Astrocyte of the cerebellum (primary cell): ENCODE data around the gene POLR2L.

Source experiments
- DNase-seq: peaks from one replicate; pipeline ENCODE4 v3.0.0-alpha.2; 2011; ENCODE audit warnings: low read depth
- H3K4me3 ChIP-seq: 2 replicates; pipeline ENCODE4 v1.5.1; 2011; ENCODE audit warnings: mild to moderate bottlenecking, low read depth, low read length, moderate library complexity
- CTCF ChIP-seq: IDR thresholded peaks from 2 replicates; pipeline ENCODE4 v1.5.1; 2012; ENCODE audit warnings: low read length, low read depth, moderate library complexity, mild to moderate bottlenecking; ENCODE audit errors: missing control alignments
- in situ Hi-C: cut with HindIII; loops from 2 replicates; pipeline ENCODE4 v1.10.0; 2017; ENCODE audit warnings: low sequenced_read_pairs

The POLR2L gene

GRCh38 chr11:827146-827896, 15.0 kb downstream of the POLR2L start:
- DNase-seq, result no peak
- TF ChIP-seq CTCF, result no peak
- in situ Hi-C loops, result no loop called here
- peak overlapping the region; percentile 21 for H3K4me3 ChIP-seq

GRCh38 chr11:826836-827145, 15.5 kb downstream of the POLR2L start:
- no peak for TF ChIP-seq CTCF
- no peak for DNase-seq
- peak overlapping the region; percentile 21 for H3K4me3 ChIP-seq
- in situ Hi-C loops, result no loop called here

GRCh38 chr11:826227-826621, 16.1 kb downstream of the POLR2L start:
- DNase-seq, result no peak
- in situ Hi-C loops, result no loop called here
- no peak for TF ChIP-seq CTCF
- H3K4me3 ChIP-seq, result no peak overlapping the region

- no peak overlapping the region for H3K4me3 ChIP-seq
- no peak for TF ChIP-seq CTCF
- no peak for DNase-seq
- in situ Hi-C loops, result no loop called here
Measured at GRCh38 chr11:825366-826226, 16.7 kb downstream of the POLR2L start.

- in situ Hi-C loops, result no loop called here
- no peak for TF ChIP-seq CTCF
- DNase-seq, result no peak
- H3K4me3 ChIP-seq, result no peak overlapping the region
Measured at GRCh38 chr11:824942-825341, 17.4 kb downstream of the POLR2L start.

- no peak for TF ChIP-seq CTCF
- no peak overlapping the region for H3K4me3 ChIP-seq
- DNase-seq, result no peak
- in situ Hi-C loops, result no loop called here
Measured at GRCh38 chr11:824292-824880, 17.9 kb downstream of the POLR2L start.
